ACC112 (cell line): ENCODE results near the gene CFAP45.

Experiments
- H2AFZ ChIP-seq: fragments of 200-600 bp; sonication (generic); one replicate; pipeline ENCODE4 v1.6.0; 2017; ENCODE audit warnings: antibody characterized with exemption, low read length; ENCODE audit not compliant: unreplicated experiment
- H3K27ac ChIP-seq: fragments of 200-600 bp; sonication (generic); 2 replicates; pipeline ENCODE4 v1.5.1; 2014; ENCODE audit warnings: low read depth, mild to moderate bottlenecking, antibody characterized with exemption, low read length, moderate library complexity
- H3K27me3 ChIP-seq: fragments of 200-600 bp; sonication (generic); 2 replicates; pipeline ENCODE4 v1.6.1; 2014; ENCODE audit warnings: mild to moderate bottlenecking, antibody characterized with exemption, low read length, moderate library complexity, mixed read lengths; ENCODE audit not compliant: insufficient read depth
- H3K36me3 ChIP-seq: fragments of 200-600 bp; sonication (generic); 2 replicates; pipeline ENCODE4 v1.6.1; 2016; ENCODE audit warnings: mild to moderate bottlenecking, antibody characterized with exemption, low read length, moderate library complexity, mixed read lengths; ENCODE audit not compliant: insufficient read depth
- H3K4me1 ChIP-seq: fragments of 200-600 bp; sonication (generic); one replicate; pipeline ENCODE4 v1.6.1; 2016; ENCODE audit warnings: low read length, mixed read lengths; ENCODE audit not compliant: insufficient read depth, unreplicated experiment, control insufficient read depth
- H3K4me3 ChIP-seq: fragments of 200-600 bp; sonication (generic); 2 replicates; pipeline ENCODE4 v1.5.1; 2014; ENCODE audit warnings: mild to moderate bottlenecking, low read depth, low read length
- H3K79me2 ChIP-seq: fragments of 200-600 bp; sonication (generic); one replicate; pipeline ENCODE4 v1.6.0; 2016; ENCODE audit warnings: low read length; ENCODE audit not compliant: control insufficient read depth, unreplicated experiment, insufficient read depth

CFAP45 gene

DNA sequence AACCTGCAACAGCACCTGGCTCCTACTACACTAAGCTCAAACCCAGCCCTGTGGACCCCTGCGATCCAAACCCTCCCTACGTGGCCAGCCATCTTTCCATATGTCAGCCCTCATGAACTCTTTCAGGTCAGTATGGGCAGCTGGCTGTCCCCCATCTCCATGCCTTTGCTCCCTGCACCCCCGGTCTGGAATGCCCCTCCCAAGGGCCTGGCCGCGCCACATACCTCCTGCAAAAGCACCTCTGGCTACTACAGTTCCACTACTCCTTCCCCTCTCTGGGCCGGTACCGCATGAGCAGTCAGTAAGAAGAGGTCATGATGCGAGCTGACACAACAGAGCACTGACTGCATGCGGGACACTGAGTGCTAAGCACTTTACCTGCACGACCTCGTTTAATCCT is 35.3 kb upstream of the CFAP45 start:
- no peaks in the 10 kb centered on the region for H3K36me3 ChIP-seq
- no peaks in the 10 kb centered on the region for H3K79me2 ChIP-seq
- peaks cover 2% of the 10 kb centered on the region for H3K4me1 ChIP-seq
- H2AFZ ChIP-seq, result no peak overlapping the region
- H3K4me3 ChIP-seq, result no peak overlapping the region
- H3K27ac ChIP-seq, result no peak overlapping the region
- 0 out of 2 replicates have a peak, but pooled peaks cover 5% of the 10 kb centered on the region for H3K27me3 ChIP-seq

DNA sequence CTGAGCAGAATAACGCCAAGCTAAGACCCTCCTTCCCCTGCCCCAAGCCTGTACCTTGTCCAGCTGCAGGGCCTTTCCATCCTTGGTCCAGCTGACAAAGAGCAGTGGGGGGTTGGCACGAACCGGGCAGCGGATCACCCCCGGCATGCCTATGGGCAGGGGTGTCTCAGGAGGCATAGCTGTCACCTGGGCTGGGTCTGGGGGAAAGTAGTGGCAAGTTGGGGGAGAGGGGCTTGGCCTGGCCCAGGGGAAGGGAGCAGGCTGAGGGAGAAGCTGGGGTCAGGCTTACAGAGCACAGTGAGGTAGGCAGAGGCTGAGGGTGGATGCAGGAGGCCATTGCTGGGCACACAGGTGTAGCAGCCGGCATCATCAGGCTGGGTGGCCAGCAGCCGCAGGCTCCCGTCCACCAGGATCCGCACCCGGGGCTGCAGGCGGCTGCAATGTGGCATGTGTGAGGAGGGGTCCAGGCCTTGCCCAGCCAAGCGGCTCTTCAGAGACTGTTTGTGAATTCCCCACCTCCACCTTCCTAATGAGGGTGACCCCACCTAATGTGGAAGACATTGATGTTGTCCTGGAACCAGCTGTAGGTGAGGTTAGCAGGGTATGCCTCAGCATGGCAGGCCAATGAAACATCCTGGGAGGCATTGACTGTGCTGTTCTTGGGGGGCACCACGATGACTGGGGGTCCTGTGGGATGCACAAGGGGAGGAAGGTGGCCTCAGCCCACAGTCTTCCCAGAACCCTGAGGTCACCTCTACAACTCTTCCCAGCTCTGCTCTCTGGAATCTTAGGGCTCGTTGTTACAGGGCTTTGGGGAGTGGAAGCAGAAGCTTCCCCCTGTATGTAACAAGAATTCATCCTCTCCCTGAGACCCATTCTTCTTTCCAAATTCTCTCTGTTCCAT is 34.4 kb upstream of the CFAP45 start:
- H3K27ac ChIP-seq, result no peak overlapping the region
- 0 out of 2 replicates have a peak, but pooled peaks cover 5% of the 10 kb centered on the region for H3K27me3 ChIP-seq
- H3K4me1 ChIP-seq, result peaks cover 2% of the 10 kb centered on the region
- H3K4me3 ChIP-seq, result no peak overlapping the region
- no peaks in the 10 kb centered on the region for H3K36me3 ChIP-seq
- H2AFZ ChIP-seq, result no peak overlapping the region
- H3K79me2 ChIP-seq, result no peaks in the 10 kb centered on the region

DNA sequence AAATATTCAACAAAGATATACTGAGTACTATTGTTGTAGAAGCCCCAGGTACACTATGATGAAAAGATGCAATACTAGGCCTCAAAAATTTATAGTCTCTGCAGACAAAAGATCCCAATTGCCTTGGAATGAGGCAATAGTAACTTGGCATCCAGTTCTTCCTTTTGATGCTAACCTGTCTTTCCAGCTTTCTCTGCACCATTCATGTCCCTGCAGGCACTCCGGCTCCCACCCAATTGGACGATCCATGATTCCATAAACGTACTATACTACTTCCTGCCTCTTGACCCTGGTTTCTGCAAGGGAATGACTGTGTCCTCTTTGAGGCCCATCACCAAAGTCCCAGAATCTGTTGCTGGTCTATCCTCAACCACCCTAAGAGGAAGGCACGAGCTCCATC is 33.4 kb upstream of the CFAP45 start:
- Histone ChIP-seq H2AFZ (no peak overlapping the region), H3K79me2 (no peaks in the 10 kb centered on the region), H3K27ac (no peak overlapping the region), H3K36me3 (no peaks in the 10 kb centered on the region), H3K27me3 (no peaks in the 10 kb centered on the region), H3K4me1 (peaks cover 2% of the 10 kb centered on the region), H3K4me3 (no peak overlapping the region)

DNA sequence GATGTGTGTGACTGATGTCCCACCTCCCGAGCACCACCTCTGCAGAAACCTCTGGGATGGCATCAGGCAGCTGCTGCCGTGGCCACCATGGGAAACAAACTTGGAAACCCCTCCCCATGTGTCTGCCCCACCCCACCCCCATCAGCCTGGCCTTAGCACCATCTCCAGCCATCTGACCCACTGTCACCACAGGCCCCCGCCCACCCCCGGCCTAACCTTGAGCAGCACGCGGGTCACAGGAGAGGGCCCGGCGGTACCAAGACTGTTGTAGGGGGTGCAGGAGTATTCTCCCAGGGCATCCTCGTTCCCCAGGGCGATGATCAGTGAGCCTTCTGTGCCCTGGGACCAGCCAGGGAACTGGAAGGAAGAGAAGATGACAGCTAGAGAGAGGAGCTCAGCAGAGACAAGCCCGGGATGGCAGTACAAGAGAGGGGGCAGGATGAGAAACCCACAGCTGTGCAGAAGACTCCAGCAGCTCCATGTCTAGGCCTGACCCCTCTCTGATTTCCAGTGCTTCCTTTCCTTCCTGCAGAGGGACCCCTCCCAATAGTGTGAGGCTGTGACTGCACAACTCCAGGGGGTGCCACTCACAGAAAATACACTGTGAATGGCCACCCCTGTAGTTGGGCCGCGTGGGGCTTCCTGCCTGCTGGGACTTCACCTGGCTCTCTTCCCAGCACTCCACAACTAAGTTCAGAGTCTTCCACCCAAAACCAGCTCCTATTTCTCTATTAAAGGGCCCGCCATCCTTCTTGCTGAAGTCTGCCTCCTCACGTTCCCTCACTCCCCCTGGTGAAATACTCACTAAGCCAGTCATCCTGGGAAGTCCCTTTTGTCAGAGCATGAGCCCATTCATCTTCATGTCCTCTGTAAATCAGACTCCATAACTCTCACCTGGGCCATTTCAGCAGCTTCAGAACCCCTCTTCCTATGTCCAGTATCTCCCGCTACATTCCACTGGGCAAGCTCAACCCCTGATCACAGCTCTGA is 32.6 kb upstream of the CFAP45 start:
- no peaks in the 10 kb centered on the region for H3K36me3 ChIP-seq
- no peaks in the 10 kb centered on the region for H3K27me3 ChIP-seq
- H3K79me2 ChIP-seq, result no peaks in the 10 kb centered on the region
- H3K4me1 ChIP-seq, result peaks cover 2% of the 10 kb centered on the region
- no peak overlapping the region for H3K4me3 ChIP-seq
- H3K27ac ChIP-seq, result no peak overlapping the region
- H2AFZ ChIP-seq, result no peak overlapping the region

DNA sequence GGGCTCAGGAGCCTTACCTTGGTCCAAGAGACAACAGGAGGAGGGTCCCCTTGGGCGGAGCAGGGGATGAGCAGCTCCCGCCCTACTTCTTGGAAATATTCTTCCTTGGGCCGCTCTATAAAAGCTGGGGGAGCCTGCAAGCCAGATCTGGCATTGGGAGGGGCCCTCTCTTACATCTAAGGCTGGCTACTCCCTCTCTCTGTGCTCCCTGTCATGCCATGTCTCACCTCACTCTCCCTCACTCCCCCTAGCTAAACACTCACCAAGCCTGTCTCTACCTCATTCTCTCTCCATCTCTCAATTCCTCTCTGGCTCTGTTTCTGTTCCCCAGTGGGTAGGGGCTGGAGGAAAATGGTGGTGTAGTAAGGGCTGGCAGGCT is 31.8 kb upstream of the CFAP45 start:
- no peaks in the 10 kb centered on the region for H3K79me2 ChIP-seq
- no peaks in the 10 kb centered on the region for H3K27me3 ChIP-seq
- no peak overlapping the region for H3K4me3 ChIP-seq
- H3K4me1 ChIP-seq, result peaks cover 2% of the 10 kb centered on the region
- no peak overlapping the region for H2AFZ ChIP-seq
- H3K27ac ChIP-seq, result no peak overlapping the region
- no peaks in the 10 kb centered on the region for H3K36me3 ChIP-seq

DNA sequence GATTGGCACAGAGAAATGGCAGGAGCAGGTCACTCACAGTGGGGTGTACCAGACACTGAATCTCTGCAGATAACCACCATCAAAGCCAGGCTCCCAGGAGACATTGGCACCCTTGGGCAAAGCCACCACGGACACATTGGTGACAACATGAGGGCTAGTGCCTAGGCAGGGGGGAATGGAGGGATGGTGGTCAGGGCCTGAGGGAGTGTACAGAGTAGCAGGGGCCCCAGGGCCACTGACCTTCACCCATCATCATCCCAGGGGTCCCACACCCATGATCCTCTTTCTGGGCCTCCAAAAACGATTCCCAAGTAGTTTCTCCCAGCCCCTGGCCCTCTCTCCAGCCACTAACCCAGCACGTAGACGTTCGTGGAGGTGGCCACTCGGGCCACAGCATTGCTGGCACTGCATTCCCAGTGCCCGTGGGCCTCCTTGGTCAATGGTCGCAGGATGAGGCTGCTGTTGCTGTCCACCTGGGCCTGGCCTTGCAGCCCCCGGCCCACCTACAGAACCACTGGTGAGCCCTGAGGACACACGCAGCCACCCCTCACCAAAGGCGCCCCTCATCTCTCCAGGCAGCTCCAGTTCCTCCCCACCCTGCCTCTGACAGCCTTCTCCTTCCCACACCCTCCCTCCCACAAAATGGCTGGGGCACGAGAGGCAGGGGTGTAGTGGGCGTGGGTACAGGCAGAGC is 31.3 kb upstream of the CFAP45 start:
- no peaks in the 10 kb centered on the region for H3K27me3 ChIP-seq
- no peaks in the 10 kb centered on the region for H3K79me2 ChIP-seq
- H3K36me3 ChIP-seq, result no peaks in the 10 kb centered on the region
- H3K27ac ChIP-seq, result no peak overlapping the region
- H2AFZ ChIP-seq, result no peak overlapping the region
- peaks cover 4% of the 10 kb centered on the region for H3K4me1 ChIP-seq
- H3K4me3 ChIP-seq, result no peak overlapping the region

DNA sequence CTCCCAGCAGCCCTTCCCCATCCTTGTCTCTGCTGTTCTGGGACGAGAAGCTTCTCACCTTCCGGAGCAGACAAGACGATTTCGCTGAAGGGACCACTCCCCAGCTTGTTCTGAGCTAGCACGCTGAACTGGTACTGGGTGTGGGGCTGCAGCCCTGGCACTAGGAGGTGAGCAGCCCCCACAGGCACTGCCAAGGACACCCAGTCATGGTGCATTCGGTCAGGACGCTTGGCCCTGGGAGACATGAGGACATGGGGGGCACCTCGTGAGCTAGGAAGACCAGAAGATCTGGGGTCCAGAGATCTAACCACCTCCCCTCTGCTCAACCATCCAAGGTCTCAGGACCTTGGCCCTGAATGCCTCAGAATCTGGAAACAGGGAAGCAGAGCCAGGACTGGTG is 30.7 kb upstream of the CFAP45 start:
- H3K4me1 ChIP-seq, result peaks cover 9% of the 10 kb centered on the region
- H3K79me2 ChIP-seq, result no peaks in the 10 kb centered on the region
- no peaks in the 10 kb centered on the region for H3K27me3 ChIP-seq
- H2AFZ ChIP-seq, result no peak overlapping the region
- H3K36me3 ChIP-seq, result no peaks in the 10 kb centered on the region
- no peak overlapping the region for H3K27ac ChIP-seq
- no peak overlapping the region for H3K4me3 ChIP-seq

DNA sequence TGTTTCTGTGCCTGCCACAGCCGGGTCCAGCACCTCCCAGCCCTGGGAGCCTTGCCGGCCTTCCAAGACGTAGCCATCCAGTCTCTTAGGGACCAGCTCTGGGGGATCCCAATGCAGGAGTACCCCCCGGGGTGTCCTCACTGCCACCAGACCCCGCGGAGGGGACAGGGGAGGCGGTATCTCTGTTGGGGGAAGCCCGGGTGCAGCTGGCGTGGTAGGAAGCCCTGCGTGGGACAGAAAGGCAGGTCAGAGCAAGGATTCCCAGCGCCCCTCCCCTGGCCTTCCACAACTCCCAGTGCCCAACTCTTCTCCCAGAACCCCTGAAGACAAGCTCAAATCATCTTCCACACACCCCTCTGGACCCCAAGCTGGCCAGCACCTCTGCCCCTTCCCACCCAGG is 30.3 kb upstream of the CFAP45 start:
- no peaks in the 10 kb centered on the region for H3K79me2 ChIP-seq
- no peaks in the 10 kb centered on the region for H3K27me3 ChIP-seq
- peaks cover 9% of the 10 kb centered on the region for H3K4me1 ChIP-seq
- H2AFZ ChIP-seq, result no peak overlapping the region
- H3K36me3 ChIP-seq, result no peaks in the 10 kb centered on the region
- no peak overlapping the region for H3K27ac ChIP-seq
- no peak overlapping the region for H3K4me3 ChIP-seq

DNA sequence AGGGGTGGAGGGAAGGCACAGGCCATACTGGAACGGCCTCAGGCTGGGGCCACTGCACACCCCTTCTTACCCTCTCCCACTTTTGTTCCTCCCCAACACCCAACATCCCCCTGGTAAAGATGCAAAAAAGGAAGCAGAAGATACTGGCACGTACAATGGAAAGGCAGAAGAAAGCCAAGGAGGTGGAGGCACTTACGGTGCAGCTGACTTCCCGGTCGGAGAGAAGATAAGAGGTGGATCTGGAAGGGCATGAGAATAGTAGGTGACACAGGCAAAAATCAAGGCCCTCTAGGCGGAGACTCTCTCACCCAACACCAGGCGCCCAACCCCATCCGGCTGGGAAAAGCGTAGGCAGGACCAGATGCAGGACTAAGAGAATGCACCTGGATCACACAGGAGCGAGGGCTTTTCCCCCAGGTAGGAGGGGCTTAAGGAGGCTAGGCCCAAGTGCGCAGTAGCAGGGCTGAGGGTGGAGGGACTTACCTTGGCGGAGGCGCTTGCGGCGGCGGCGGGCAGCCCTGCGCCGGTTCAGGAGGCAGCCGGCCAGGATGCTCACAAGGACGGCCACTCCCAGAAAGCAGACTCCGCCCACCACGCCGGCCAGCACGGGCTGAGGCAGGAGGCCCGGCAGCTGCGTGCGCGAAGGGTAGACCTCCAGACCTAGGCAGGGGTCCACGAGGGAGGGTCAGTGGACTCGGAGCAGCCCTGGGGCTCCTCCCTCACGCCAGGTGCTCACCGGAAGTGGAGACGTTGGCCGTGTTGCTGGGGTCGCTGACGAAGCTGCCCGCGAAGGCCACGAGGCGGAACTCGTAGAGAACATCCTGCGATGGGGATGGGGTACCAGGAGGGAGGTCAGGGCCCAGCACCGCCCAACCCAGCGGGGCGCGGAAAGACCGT is 29.4 kb upstream of the CFAP45 start:
- Histone ChIP-seq H3K36me3 (no peaks in the 10 kb centered on the region), H3K27me3 (no peaks in the 10 kb centered on the region), H2AFZ (no peak overlapping the region), H3K79me2 (peaks cover 7% of the 10 kb centered on the region), H3K27ac (no peak overlapping the region), H3K4me3 (no peak overlapping the region), H3K4me1 (peaks cover 9% of the 10 kb centered on the region)
